Measurements from ENCODE around the gene MCL1.
"Not testable (repeated sequence)": the region's sequence is repeated elsewhere in the genome, so short reads cannot be mapped to it uniquely, and the experiment has no call there.

Gene MCL1

DNA sequence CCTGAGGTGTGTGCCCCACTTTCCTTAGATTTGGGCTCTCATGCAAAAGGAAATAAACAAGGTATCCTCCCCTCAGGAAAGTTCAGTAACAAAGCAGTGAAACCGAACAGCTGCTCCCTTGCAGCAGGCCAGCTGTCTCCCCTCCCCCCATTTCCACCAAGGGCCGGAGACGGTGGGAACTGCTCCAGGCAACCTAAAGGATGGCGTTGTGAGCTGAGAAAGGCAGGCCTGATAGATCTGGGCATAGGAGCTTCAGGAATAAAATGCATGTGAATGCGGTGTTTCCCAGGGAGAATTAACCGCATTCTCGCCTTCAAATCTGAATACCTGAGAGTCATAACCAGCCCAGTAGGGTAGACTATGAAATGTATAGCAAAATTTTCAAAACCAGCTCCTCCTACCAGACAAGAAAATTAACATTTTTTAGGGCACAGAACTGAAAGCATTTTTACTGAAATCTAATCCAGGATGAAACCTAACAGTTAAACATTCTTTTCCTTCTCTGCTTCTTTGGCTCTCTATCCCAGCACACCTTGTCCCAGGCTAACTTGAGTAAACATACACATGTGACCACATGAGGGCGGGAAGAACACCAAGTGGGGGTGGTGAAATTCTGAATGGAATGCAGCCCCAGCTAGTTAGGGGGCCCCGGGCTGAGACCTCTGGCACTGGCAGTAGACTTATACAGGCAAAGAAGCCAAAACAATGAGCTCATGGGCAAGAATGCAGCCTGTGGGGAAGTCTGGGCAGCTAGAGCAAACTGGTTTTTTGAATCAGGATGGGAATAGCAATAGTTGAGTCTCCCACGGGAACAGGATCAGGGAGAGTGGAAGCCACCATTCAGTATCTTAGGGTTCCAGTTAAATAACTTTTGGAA lies 11.5 kb downstream of the MCL1 start:
- DNase-seq: no peak

- DNase-seq: peak; percentile 51
These were observed 12.1 kb downstream of the MCL1 start for GRCh38 chr1:150567341-150567716.

GRCh38 chr1:150566589-150567340 lies 12.6 kb downstream of the MCL1 start:
- no peak for DNase-seq

GRCh38 chr1:150565240-150565991 lies 14.0 kb downstream of the MCL1 start:
- DNase-seq: not testable (repeated sequence)

GRCh38 chr1:150564051-150564991 lies 15.1 kb downstream of the MCL1 start:
- no peak for DNase-seq

DNA sequence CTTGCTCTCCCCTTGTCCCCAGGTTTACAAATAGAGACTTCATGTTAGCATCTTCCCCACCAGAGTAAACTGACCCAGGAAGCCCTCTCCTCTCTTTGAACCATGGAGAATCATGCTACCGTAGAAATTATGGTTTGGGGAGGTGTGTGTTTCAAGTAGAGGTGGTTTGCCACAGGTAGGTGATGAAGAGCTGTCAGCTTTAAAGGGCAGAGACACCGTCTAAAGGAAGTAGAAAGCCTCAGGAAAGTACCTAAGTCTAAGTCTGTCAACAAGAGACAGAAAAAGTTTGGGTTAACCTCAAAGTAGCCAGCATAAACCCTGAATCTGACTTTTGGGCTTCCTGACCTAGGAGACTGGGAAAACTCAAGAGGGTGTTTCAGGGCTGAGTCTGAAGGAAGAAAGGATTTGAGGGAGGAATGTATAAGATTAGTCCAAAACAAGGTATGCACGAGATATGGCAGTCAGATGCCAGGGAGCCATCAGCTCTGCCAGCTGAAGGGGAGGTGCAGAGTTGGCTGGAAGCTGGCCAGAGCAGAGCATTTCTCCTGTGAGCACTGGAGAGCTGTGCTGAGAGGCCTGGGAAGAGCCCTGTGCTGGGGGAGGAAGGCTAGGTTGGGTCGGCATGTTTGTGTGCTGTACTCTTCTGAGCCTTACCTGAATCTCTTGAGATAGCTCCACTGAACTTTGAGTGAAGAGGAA lies 15.9 kb downstream of the MCL1 start:
- no peak for DNase-seq

- DNase-seq: peak; percentile 45
These were observed 16.7 kb downstream of the MCL1 start for GRCh38 chr1:150562446-150563339.

DNA sequence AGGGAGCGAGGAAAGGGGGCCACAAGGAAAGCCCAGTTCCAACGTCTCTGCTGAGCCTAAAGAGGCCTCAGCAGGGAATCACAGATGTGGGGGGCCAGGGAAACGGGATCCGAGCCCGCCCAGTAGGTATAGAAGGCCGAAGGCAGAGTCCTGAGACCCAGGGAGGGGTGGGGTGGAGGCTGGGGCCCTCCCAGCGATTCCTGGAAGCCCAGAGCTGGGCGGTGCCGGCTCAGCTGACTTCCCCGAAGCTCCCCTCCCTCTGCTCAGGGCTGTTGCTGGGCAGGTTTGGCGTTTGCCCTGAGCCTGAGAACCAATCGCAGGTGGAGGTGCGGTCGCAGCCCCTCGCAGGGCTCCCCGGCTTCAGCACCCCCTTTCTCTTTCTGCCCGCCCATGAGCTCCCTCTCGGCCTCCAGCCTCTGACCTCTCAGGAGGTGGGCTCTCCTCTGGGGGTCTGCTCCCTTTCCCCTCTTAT lies 17.4 kb downstream of the MCL1 start:
- DNase-seq: peak; percentile 80

GRCh38 chr1:150561254-150561973 lies 18.0 kb downstream of the MCL1 start:
- peak; percentile 59 for DNase-seq

DNA sequence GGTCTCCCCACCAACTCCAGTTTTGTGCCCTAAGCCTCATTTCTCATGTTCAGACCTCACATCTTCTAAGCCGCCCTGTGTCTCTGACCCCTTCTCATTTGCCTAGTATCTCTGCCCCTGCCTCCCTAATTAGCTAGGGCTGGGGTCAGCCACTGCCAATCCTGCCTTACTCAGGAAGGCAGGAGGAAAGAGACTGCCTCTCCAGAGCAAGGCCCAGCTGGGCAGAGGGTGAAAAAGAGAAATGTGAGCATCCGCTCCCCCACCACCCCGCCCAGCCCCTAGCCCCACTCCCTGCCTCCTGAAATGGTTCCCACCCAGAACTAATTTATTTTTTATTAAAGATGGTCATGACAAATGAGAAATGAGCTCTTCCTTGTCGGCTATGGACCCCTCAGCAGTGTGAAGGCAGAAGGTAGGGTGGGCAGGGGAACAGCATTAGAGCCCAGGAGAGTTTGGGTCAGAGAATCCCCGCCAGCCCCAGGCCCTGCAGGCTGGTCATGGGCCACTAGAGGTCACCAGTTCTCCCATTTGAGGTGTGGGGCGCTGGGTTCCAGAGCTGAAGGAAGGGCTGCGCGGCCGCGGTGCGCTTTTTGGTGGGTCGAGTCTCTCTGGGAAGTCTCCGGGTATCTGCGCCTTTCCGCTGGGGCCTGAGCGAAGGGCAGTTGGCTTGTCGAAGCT lies 18.7 kb downstream of the MCL1 start:
- DNase-seq: peak; percentile 76

DNA sequence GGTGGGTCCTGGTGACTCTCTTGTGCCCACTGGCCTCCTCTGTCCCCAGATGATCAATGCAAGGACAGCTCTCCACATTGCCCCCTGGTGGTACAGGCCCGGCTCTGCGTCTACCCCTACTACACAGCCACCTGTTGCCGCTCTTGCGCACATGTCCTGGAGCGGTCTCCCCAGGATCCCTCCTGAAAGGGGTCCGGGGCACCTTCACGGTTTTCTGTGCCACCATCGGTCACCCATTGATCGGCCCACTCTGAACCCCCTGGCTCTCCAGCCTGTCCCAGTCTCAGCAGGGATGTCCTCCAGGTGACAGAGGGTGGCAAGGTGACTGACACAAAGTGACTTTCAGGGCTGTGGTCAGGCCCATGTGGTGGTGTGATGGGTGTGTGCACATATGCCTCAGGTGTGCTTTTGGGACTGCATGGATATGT lies 19.4 kb downstream of the MCL1 start:
- peak; percentile 58 for DNase-seq

- no peak for DNase-seq
These were observed 19.8 kb downstream of the MCL1 start for GRCh38 chr1:150559656-150560010.

- no peak for DNase-seq
These were observed 20.4 kb downstream of the MCL1 start for GRCh38 chr1:150558761-150559655.

GRCh38 chr1:150558303-150558704 lies 21.1 kb downstream of the MCL1 start:
- no peak for DNase-seq

DNA sequence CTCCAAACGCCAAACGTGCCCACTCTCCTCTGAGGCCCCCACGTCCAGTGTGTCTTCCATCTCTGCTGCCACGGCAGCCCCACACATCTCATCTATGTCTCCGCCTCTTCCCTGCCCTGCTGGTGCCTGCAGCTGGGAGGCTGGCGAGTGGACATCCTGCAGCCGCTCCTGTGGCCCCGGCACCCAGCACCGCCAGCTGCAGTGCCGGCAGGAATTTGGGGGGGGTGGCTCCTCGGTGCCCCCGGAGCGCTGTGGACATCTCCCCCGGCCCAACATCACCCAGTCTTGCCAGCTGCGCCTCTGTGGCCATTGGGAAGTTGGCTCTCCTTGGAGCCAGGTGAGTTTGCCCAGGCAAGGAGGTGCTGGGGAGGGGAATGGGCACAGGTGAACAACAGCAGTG lies 21.6 kb downstream of the MCL1 start:
- no peak for DNase-seq

DNA sequence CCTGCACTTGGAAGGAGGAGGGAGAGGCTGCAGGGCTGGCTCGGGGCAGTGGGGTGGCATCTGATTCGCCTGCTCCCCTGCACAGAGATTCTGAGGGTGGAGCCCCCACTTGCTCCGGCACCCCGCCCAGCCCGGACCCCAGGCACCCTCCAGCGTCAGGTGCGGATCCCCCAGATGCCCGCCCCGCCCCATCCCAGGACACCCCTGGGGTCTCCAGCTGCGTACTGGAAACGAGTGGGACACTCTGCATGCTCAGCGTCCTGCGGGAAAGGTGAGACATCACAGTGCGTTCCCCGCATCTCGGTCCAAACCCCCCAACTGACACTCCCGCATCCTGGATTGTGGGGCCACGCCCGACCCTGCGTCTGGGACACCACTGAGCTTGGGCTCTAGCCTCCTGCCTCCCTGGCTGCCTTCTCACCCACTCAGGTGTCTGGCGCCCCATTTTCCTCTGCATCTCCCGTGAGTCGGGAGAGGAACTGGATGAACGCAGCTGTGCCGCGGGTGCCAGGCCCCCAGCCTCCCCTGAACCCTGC lies 22.3 kb downstream of the MCL1 start:
- no peak for DNase-seq

DNA sequence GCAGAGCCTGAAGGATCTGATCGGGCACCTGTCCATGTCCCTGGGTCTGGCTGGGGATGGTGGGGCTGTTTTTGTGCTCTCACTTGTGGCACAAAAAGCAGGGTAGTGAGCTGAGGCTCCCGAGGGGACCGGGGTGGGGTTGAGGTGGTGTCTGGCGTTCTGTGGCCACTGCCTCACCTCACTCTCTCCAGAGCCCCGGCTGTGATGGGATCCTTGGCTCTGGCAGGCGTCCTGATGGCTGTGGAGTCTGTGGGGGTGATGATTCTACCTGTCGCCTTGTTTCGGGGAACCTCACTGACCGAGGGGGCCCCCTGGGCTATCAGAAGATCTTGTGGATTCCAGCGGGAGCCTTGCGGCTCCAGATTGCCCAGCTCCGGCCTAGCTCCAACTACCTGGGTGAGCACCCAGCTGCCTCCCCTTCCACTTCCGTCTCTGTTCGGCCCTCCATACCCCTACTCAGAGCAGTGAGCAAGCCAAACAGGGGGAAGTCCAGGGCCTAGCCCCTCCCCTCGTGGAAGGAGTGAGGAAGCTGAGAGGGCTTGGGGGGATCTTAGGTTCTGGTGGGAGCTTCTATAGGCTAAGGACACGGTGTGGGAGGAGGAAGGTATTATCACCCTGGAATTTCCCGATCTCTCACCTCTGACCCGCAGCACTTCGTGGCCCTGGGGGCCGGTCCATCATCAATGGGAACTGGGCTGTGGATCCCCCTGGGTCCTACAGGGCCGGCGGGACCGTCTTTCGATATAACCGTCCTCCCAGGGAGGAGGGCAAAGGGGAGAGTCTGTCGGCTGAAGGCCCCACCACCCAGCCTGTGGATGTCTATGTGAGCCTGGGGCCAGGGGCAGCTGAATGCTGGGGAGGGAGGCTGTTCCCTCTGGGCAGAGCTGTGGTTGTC lies 23.2 kb downstream of the MCL1 start:
- DNase-seq: no peak

Data from activated effector memory CD4-positive, alpha-beta T cell treated with Interleukin-2 at 50 U/mL for 16 hours (primary cell).